Measurements from ENCODE around the gene RHOT2.

RHOT2 gene

GRCh38 chr16:706189-707061 is 38.5 kb downstream of the RHOT2 start:
- peak overlapping the region; percentile 57 for H3K4me3 ChIP-seq
- no peak overlapping the region for H3K27ac ChIP-seq
- DNase-seq (ENCODE audit: low spot score): no peak
- TF ChIP-seq CTCF (IDR thresholded peaks at IDR 0.05): no peak

- H3K4me3 ChIP-seq: no peak overlapping the region
- H3K27ac ChIP-seq: no peak overlapping the region
- no peak for DNase-seq (ENCODE audit: low spot score)
- TF ChIP-seq CTCF (IDR thresholded peaks at IDR 0.05): no peak
Observed at GRCh38 chr16:707062-707538, 39.2 kb downstream of the RHOT2 start.

- DNase-seq (ENCODE audit: low spot score): no peak
- Histone ChIP-seq H3K27ac (no peak overlapping the region), H3K4me3 (no peak overlapping the region)
- TF ChIP-seq CTCF (IDR thresholded peaks at IDR 0.05): no peak
Observed at GRCh38 chr16:708019-708418, 40.1 kb downstream of the RHOT2 start.

GRCh38 chr16:708959-709358 is 41.0 kb downstream of the RHOT2 start:
- no peak overlapping the region for H3K4me3 ChIP-seq
- DNase-seq (ENCODE audit: low spot score): no peak
- H3K27ac ChIP-seq: no peak overlapping the region
- no peak for TF ChIP-seq CTCF (IDR thresholded peaks at IDR 0.05)

- no peak overlapping the region for H3K27ac ChIP-seq
Observed at GRCh38 chr16:709566-710499, 41.9 kb downstream of the RHOT2 start.

GRCh38 chr16:710500-711075 is 42.7 kb downstream of the RHOT2 start:
- no peak for DNase-seq (ENCODE audit: low spot score)
- no peak overlapping the region for H3K27ac ChIP-seq
- TF ChIP-seq CTCF (IDR thresholded peaks at IDR 0.05): no peak
- H3K4me3 ChIP-seq: no peak overlapping the region

More at GRCh38 chr16:709566-710499, 41.9 kb downstream of the RHOT2 start:
- H3K4me3 ChIP-seq: no peak overlapping the region
- no peak for DNase-seq (ENCODE audit: low spot score)
- TF ChIP-seq CTCF (IDR thresholded peaks at IDR 0.05): no peak

All from coronary artery (tissue), 2 donors.